Measurements from ENCODE around the gene SLC35B1. TPM values are rescaled to one million over a fixed set of nuclear protein-coding genes. Genes with fewer than 3 reads are reported as not detected.
A peak's percentile ranks its signal among the peaks of the same experiment; 100 is the strongest.

Gene SLC35B1
- total RNA-seq, 1 donor from 2014 or later: 48.1 TPM

DNA sequence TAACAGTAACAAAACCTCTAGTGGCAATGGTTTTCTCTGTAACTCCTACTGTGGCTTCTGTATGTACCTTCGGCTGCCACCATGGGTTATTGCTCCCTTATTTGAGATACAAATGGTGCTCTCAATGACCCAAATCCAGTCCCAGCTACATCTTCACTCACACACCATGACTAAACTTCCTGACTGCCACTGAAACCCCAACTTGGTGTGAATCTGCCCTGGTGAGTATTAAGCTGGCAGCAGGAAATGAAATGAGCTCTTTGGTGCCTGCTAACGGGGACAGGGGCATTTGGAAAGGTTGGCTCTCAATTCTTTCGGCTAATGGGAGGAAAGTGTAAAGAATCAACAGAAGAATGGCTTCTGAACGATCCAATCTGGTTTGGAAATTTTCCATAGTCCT lies 7.5 kb upstream of the SLC35B1 start:
- Histone ChIP-seq H3K27ac (no peak overlapping the region), H3K4me3 (no peak overlapping the region), H3K9me3 (no peaks in the 10 kb centered on the region), H3K27me3 (no peaks in the 10 kb centered on the region), H3K36me3 (peaks cover 70% of the 10 kb centered on the region), H3K4me1 (no peaks in the 10 kb centered on the region)
- intact Hi-C loops (cut with DNase I): loop anchor here (5.0 kb wide), 1 partner anchor 47 kb away; the partner anchor contains the start of gene FAM117A
- no peak for TF ChIP-seq CTCF (IDR thresholded peaks at IDR 0.05)
- no peak for DNase-seq
- no peak for ATAC-seq

- ATAC-seq (no peak), DNase-seq (no peak)
- Histone ChIP-seq H3K9me3 (no peaks in the 10 kb centered on the region), H3K27ac (peak overlapping the region; percentile 99), H3K4me1 (peaks cover 20% of the 10 kb centered on the region), H3K27me3 (no peaks in the 10 kb centered on the region), H3K4me3 (peak overlapping the region; percentile 92), H3K36me3 (peaks cover 39% of the 10 kb centered on the region)
- intact Hi-C loops (cut with DNase I): no loop called here
- no peak for TF ChIP-seq CTCF (IDR thresholded peaks at IDR 0.05)
Measured at GRCh38 chr17:49708515-49709183, 885 bp upstream of the SLC35B1 start.

- no peak for DNase-seq
- Histone ChIP-seq H3K27me3 (no peaks in the 10 kb centered on the region), H3K27ac (peak overlapping the region; percentile 99), H3K9me3 (no peaks in the 10 kb centered on the region), H3K4me1 (peaks cover 20% of the 10 kb centered on the region), H3K4me3 (peak overlapping the region; percentile 92), H3K36me3 (peaks cover 45% of the 10 kb centered on the region)
- intact Hi-C loops (cut with DNase I): no loop called here
- TF ChIP-seq CTCF (IDR thresholded peaks at IDR 0.05): no peak
- no peak for ATAC-seq
Measured at GRCh38 chr17:49707246-49707607, 537 bp downstream of the SLC35B1 start.

GRCh38 chr17:49705254-49705653 lies 2.5 kb downstream of the SLC35B1 start:
- peaks cover 20% of the 10 kb centered on the region for H3K4me1 ChIP-seq
- no peak overlapping the region for H3K4me3 ChIP-seq
- no peaks in the 10 kb centered on the region for H3K27me3 ChIP-seq
- peaks cover 56% of the 10 kb centered on the region for H3K36me3 ChIP-seq
- TF ChIP-seq CTCF (IDR thresholded peaks at IDR 0.05): no peak
- no peak overlapping the region for H3K27ac ChIP-seq
- no peaks in the 10 kb centered on the region for H3K9me3 ChIP-seq
- intact Hi-C loops (cut with DNase I): no loop called here
- DNase-seq: no peak
- no peak for ATAC-seq

GRCh38 chr17:49703557-49704277 lies 4.0 kb downstream of the SLC35B1 start:
- peaks cover 60% of the 10 kb centered on the region for H3K36me3 ChIP-seq
- peaks cover 16% of the 10 kb centered on the region for H3K4me1 ChIP-seq
- H3K27ac ChIP-seq: no peak overlapping the region
- H3K9me3 ChIP-seq: no peaks in the 10 kb centered on the region
- no peak overlapping the region for H3K4me3 ChIP-seq
- H3K27me3 ChIP-seq: no peaks in the 10 kb centered on the region
- no peak for DNase-seq
- intact Hi-C loops (cut with DNase I): no loop called here
- peak; percentile 34 for TF ChIP-seq CTCF (IDR thresholded peaks at IDR 0.05)
- ATAC-seq: peak; percentile 16

Measured in upper lobe of right lung (tissue), 1 donor.